IPS-15b (cell line): ENCODE measurements around the gene MYLK4.

Source experiments
- H3K27me3 ChIP-seq: one replicate; pipeline ENCODE4 v1.6.1; 2013; ENCODE audit warnings: low read length; ENCODE audit not compliant: control insufficient read depth, insufficient read depth
- H3K36me3 ChIP-seq: one replicate; pipeline ENCODE4 v1.6.1; 2013; ENCODE audit warnings: low read length; ENCODE audit not compliant: control insufficient read depth, insufficient read depth
- H3K4me1 ChIP-seq: one replicate; pipeline ENCODE4 v1.6.1; 2013; ENCODE audit warnings: mild to moderate bottlenecking, low read length; ENCODE audit not compliant: control insufficient read depth, insufficient read depth
- H3K4me3 ChIP-seq: one replicate; pipeline ENCODE4 v1.5.1; 2013; ENCODE audit warnings: low read depth, low read length
- H3K9ac ChIP-seq: one replicate; pipeline ENCODE4 v1.6.1; 2013; ENCODE audit warnings: low read depth, mild to moderate bottlenecking, low read length
- H3K9me3 ChIP-seq: one replicate; pipeline ENCODE4 v1.6.1; 2013; ENCODE audit warnings: mild to moderate bottlenecking, low read length; ENCODE audit not compliant: control insufficient read depth, insufficient read depth

The MYLK4 gene

DNA sequence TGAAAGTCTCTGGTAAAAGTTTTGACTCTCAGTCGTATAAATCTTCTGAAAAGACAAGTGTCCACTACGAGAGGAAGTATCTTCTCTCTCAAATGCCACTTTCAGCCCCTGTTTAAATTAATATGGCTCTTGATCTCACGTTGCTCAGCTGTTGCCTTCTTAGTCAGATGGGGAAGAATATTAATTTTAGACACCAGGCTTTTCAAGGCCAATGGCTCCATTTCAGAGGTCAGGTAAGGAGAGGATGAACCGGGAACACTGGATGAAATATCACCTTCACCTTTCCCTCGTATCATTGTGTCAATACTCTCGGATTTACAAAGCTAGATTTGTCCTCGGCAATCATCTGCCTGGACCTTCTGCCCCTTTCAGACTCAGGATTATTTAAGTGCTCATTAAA is at the start of gene MYLK4:
Gene MYLK4, minus strand, starts transcription at position 91 of the 400 bp plus-strand sequence. CDS start 1,628 bp downstream, outside the sequence.
- Histone ChIP-seq H3K27me3 (no peaks in the 10 kb centered on the region), H3K4me1 (no peaks in the 10 kb centered on the region), H3K9me3 (no peaks in the 10 kb centered on the region), H3K4me3 (no peak within 1 kb of the TSS), H3K36me3 (no peaks in the 10 kb centered on the region), H3K9ac (no peak within 1 kb of the TSS)

DNA sequence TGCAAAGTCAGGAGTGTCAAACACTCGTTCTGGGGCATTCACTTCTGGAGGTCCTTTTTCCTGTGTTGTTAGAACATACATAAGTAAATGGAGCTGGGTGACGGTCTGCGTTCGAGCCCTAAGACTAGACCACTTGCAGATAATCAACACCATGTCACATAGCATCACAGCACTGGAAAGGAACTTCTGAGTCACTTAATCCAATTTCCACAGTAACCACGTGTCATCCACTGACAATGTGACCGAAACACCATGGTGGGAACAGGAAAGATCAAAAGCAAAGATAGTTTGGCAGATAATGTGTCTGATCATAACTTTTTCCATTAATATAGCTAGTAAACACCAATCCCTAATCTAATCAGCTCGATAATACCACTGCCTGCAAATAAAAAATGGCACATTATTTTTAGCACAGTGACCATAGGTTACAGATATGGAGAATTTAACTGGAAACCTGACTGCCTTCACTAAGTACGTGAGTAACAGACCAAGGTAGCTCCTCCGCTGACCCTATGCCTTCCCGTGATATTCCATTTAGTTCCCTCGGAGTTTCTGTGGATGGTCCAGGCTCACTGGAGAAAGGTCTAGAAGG is 49.3 kb upstream of the MYLK4 start:
- no peaks in the 10 kb centered on the region for H3K9me3 ChIP-seq
- peaks cover 2% of the 10 kb centered on the region for H3K4me1 ChIP-seq
- no peak overlapping the region for H3K4me3 ChIP-seq
- no peaks in the 10 kb centered on the region for H3K36me3 ChIP-seq
- H3K9ac ChIP-seq: no peak overlapping the region
- H3K27me3 ChIP-seq: no peaks in the 10 kb centered on the region

DNA sequence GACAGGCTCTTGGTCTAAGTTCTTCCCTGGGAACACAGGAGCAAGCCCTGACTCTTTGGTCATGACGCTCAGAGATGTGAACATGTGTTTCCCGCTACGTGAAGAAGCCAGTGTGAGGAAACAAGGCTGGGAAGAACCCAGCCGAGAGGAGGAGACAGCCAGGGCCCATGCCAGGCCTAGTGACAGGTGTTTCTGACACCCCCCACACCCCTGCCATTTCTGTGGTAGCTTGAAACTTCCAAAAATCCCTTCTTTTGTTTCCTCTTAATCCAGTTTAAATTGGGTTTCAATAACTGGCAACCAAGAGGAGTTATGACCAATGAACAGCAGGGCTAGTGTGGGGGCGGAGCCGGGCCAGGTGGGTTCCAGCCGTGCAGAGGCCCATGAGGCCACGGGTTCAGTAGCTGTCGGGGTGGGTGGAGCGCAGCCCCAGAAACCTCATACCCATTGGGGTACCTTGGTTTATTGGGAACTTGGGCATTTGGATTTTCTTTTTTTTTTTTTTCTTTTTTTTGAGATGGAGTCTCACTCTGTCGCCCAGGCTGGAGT is 47.9 kb upstream of the MYLK4 start:
- Histone ChIP-seq H3K9ac (no peak overlapping the region), H3K36me3 (no peaks in the 10 kb centered on the region), H3K9me3 (no peaks in the 10 kb centered on the region), H3K27me3 (no peaks in the 10 kb centered on the region), H3K4me1 (peaks cover 2% of the 10 kb centered on the region), H3K4me3 (no peak overlapping the region)

DNA sequence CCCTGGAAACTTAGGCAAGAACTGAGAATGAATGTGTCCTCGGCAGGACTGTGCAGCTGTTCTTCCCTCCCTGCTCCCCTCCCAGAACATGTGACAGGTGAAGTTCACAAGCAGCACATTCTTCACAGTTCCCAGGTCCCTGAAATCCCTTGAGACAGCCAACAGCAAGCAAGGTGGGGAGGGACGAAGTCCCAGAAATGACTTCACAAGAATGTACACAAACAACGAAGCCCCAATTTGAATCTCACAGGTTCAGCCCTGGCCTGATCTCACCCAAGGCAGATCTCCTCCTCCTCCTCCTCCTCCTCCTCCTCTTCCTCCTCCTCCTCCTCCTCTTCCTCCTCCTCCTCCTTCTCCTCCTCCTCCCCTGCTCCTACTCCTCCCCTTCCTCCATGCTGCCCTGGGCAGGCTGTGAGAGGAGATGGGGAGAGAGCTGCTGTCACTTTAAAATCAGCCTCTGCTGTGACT is 46.9 kb upstream of the MYLK4 start:
- no peak overlapping the region for H3K4me3 ChIP-seq
- no peaks in the 10 kb centered on the region for H3K27me3 ChIP-seq
- peaks cover 2% of the 10 kb centered on the region for H3K4me1 ChIP-seq
- no peaks in the 10 kb centered on the region for H3K9me3 ChIP-seq
- H3K36me3 ChIP-seq: no peaks in the 10 kb centered on the region
- H3K9ac ChIP-seq: no peak overlapping the region

DNA sequence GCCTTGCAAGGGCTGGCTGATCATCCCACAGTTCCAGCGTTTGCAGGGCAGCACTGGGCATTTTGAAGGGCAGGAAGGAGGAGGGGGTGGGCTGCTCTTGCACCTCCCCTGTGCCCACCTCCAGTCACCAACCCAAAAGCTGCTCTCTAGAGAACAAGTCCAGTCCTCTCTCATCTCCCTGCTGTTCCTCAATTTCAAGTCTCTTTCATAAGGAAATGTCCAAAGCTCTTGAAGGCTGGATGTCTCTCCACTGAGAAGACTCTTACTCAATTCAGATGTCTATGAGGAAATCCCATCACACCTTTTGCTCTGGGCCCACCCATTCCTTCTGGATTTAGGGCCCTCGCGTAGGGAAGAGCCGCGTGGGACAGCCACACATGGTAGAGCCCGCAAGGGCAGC is 46.1 kb upstream of the MYLK4 start:
- peaks cover 2% of the 10 kb centered on the region for H3K4me1 ChIP-seq
- no peak overlapping the region for H3K9ac ChIP-seq
- no peak overlapping the region for H3K4me3 ChIP-seq
- no peaks in the 10 kb centered on the region for H3K36me3 ChIP-seq
- no peaks in the 10 kb centered on the region for H3K9me3 ChIP-seq
- H3K27me3 ChIP-seq: no peaks in the 10 kb centered on the region

DNA sequence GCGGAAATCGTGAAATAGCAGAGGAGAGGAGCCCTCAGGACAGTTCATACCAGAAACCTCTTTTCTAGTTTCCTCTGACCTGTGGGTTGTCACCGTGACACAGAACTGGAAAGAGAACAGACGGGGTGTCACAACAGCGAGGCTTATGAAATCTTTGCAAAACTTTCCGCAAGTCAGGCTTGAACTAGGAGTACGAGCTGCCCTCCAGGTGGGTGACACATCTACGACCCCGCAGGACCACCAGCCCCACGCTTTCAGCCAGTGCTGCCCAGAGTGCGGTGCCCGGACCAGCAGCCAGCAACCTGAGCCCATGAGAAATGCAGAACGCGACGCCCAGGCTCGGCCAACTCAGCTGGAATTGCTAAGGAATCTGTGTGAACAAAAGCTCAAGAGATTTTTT is 45.2 kb upstream of the MYLK4 start:
- Histone ChIP-seq H3K9ac (no peak overlapping the region), H3K36me3 (no peaks in the 10 kb centered on the region), H3K27me3 (no peaks in the 10 kb centered on the region), H3K4me3 (no peak overlapping the region), H3K9me3 (no peaks in the 10 kb centered on the region), H3K4me1 (peaks cover 2% of the 10 kb centered on the region)

DNA sequence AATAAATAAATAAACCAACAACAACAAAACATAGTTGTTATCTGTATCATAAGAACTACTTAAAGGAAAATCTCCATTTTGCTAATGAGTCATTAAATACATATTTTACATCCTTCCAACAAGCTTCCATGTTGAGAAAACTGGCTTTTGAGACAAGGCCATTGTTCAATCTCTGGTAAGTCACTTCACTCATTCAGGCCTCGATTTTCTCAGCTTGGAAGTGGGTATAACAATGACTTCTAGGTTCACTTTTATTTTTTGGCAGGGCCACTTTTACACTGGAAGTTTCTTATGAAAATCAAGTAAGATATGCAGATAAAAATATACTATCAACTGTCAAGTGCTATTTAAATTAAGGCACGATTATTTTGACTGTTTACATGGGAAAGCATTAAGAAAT is 44.4 kb upstream of the MYLK4 start:
- Histone ChIP-seq H3K27me3 (no peaks in the 10 kb centered on the region), H3K9ac (no peak overlapping the region), H3K9me3 (no peaks in the 10 kb centered on the region), H3K4me3 (no peak overlapping the region), H3K36me3 (no peaks in the 10 kb centered on the region), H3K4me1 (peaks cover 2% of the 10 kb centered on the region)

DNA sequence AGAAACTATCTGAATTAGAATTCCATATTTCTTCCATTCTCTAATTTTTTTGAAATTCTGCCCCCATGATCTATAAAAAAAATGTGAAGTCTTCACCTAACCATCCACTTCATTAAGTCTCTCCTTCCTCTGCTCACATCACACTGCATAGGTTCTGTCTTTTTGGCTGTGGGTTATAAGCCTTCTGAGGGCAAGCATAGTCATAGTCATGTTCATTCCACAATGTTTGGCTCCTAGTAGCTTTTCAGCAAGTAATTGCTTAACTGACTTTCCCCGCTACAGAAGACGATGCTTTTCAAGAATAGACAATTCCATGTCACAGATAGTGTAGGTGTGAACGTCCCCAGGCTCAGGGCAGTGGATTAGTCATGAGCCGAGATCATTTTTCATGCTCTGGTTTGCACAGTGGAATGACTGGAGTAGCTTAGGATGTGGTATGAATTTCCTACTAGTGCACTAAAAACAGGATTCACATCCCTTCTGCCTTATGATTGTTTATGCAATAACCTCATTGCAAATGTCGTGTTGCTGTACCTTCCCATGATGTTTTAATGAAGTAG is 43.5 kb upstream of the MYLK4 start:
- Histone ChIP-seq H3K36me3 (no peaks in the 10 kb centered on the region), H3K9me3 (no peaks in the 10 kb centered on the region), H3K4me1 (peaks cover 2% of the 10 kb centered on the region), H3K27me3 (no peaks in the 10 kb centered on the region), H3K9ac (no peak overlapping the region), H3K4me3 (no peak overlapping the region)

DNA sequence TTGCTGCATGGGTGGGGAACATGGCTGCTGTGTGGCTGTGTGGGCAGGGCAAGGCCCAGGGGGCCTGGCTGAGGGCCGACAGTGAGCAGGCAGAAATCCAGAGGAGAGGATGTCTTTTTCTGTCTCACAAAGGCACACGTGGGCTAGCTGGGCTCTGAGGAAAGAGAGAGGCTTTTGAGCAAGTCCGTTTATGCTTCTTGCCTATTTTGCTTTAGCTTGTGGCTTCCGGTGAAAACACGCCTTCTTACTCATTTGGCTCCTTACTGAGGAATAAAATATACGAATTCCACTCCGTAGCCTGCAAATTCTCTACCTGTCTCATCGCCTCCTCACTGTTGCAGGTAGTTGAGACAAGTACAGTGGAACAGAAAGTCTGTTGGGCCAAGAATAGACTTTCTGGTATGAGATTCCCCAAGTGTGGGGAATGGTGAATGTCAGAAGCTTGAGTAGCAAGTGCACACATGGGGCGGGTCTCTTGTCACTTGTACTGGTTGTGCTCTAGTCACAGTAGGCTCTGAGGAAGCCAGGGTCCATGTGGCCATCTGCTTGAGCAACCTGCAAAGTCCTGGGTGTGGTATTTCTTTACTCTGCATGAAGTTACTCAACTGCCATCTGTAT is 42.9 kb upstream of the MYLK4 start:
- H3K36me3 ChIP-seq: no peaks in the 10 kb centered on the region
- no peaks in the 10 kb centered on the region for H3K27me3 ChIP-seq
- H3K4me3 ChIP-seq: no peak overlapping the region
- no peak overlapping the region for H3K9ac ChIP-seq
- H3K9me3 ChIP-seq: no peaks in the 10 kb centered on the region
- H3K4me1 ChIP-seq: peaks cover 2% of the 10 kb centered on the region

DNA sequence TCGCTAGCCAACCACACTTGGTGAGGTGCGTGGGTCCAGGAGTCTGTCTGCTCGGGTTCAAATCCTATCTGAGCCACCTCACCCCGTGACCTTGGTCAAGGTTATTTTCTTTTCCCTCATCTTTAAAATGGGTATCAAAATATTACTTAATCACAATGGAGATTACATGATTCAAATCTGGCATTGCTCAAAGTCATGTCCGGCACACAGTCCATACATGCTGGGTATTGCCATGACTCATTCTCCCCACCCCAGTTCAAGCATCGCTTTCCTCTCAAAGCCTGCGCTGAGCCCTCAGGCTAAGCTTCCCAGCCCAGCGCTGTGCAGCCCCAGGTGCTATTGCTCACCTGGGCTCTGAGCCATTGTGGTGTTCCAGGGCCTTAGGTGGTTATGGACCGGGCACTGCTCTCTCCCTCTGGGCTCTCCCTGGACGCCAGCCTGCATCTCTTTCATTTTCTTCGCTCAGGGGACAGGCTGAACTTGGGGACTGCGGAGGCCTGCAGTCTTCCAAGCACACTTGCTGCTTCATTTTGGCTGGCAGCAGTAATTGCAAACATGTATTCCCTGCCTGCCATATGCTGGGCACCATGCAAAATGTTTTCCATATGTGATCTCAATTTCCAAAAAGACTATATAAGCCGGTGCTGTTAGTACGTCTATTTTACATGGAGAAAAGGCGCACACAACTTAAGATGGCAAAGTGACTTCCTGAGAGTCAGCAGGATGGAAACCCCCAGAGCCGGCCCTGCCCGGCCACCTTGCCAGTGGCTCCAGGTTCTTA is 41.8 kb upstream of the MYLK4 start:
- H3K9me3 ChIP-seq: no peaks in the 10 kb centered on the region
- no peaks in the 10 kb centered on the region for H3K36me3 ChIP-seq
- H3K27me3 ChIP-seq: no peaks in the 10 kb centered on the region
- H3K4me3 ChIP-seq: no peak overlapping the region
- H3K4me1 ChIP-seq: no peaks in the 10 kb centered on the region
- no peak overlapping the region for H3K9ac ChIP-seq

DNA sequence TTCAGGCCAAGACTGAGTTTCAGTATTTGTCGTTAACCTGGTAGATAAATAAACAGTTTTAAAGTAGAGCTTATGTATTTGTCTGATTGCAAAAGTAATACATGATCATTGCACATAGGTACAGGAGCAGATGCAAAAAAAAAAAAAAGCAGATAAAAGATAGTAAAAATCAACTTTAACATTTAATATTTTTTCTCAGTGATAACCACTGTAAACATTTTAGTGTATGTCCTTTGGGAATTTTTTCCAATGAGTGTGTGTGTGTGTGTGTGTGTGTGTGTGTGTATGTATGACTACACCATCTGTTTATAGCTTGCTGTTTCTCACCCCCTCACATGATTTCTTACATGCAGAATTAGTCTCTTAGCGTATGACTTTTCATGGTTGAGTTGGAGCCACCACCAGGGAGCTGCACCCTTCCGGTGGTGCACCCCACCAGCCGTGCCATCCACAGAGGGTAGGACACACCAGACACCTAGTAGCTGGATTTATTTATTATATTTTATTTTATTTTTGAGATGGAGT is 40.8 kb upstream of the MYLK4 start:
- H3K9me3 ChIP-seq: no peaks in the 10 kb centered on the region
- H3K36me3 ChIP-seq: no peaks in the 10 kb centered on the region
- no peak overlapping the region for H3K4me3 ChIP-seq
- H3K4me1 ChIP-seq: no peaks in the 10 kb centered on the region
- H3K27me3 ChIP-seq: no peaks in the 10 kb centered on the region
- no peak overlapping the region for H3K9ac ChIP-seq
